ENCODE measurements around the gene LRRC36. TPM values are rescaled to one million over a fixed set of nuclear protein-coding genes. Genes with fewer than 3 reads are reported as not detected.

Gene LRRC36
- total RNA-seq, 2 experiments from 2014 or later = 0.81 to 0.90 TPM

DNA sequence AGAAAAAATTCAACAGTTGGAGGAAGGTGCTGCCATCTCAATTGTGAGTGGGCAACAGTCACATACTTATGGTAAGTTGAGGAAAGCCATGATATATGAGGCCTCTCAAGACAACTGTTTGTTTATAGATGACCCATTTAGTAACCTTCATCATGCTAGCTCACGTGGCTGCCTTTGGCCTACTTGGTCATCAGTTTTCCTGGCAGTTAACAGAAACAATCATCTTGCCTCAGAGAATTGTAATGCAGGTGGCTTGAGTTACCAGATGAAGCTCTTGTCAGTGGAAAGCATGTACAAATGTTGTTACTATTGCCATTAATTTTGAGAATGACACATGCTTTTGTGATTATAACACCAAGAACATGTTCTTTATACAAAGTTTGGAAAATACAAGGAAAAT, 52.0 kb downstream of the LRRC36 start:
- H3K4me1 Mint-ChIP-seq (ENCODE audit: low read depth) = no peaks in the 10 kb centered on the region
- CTCF ChIA-PET = interaction anchor here (1.2 to 2.4 kb wide), 2 partner anchors 15 to 20 kb away, joined by 3 to 7 read pairs; no protein-coding TSS in a partner anchor
- H3K27ac Mint-ChIP-seq = no peak overlapping the region
- no peak overlapping the region for H3K4me3 Mint-ChIP-seq
- intact Hi-C loops (cut with micrococcal nuclease) = no loop called here
- POLR2A ChIA-PET = no interaction called here
- peaks cover 2% of the 10 kb centered on the region for H3K27me3 Mint-ChIP-seq
- DNase-seq (no peak), ATAC-seq (no peak)
- TF ChIP-seq, protein P1, sequence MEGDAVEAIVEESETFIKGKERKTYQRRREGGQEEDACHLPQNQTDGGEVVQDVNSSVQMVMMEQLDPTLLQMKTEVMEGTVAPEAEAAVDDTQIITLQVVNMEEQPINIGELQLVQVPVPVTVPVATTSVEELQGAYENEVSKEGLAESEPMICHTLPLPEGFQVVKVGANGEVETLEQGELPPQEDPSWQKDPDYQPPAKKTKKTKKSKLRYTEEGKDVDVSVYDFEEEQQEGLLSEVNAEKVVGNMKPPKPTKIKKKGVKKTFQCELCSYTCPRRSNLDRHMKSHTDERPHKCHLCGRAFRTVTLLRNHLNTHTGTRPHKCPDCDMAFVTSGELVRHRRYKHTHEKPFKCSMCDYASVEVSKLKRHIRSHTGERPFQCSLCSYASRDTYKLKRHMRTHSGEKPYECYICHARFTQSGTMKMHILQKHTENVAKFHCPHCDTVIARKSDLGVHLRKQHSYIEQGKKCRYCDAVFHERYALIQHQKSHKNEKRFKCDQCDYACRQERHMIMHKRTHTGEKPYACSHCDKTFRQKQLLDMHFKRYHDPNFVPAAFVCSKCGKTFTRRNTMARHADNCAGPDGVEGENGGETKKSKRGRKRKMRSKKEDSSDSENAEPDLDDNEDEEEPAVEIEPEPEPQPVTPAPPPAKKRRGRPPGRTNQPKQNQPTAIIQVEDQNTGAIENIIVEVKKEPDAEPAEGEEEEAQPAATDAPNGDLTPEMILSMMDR (IDR thresholded peaks at IDR 0.05) = no peak
- H3K9me3 Mint-ChIP-seq = no peaks in the 10 kb centered on the region
- H3K36me3 Mint-ChIP-seq (ENCODE audit: low read depth) = no peaks in the 10 kb centered on the region

DNA sequence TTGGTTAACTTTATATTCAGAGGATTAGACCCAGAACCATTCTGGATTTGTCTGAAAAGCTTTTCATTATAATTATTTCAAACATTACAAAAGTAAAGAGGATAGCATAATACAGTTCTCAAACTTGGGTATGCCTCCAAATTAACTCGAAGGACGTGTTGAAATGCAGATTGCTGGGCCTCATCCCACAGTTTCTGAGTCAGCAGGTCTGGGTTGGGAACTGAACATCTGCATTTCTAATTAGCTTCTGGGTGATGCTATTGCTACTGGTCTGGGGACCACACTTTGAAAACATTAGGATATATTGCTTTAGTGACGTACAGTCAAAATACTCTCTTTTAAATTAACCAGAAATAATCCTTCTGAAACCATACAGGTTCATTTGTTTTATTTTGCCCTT, 56.7 kb downstream of the LRRC36 start:
- Mint-ChIP-seq H3K27me3 (no peaks in the 10 kb centered on the region), H3K4me3 (no peak overlapping the region), H3K27ac (no peak overlapping the region), H3K4me1 (ENCODE audit: low read depth) (peaks cover 9% of the 10 kb centered on the region), H3K36me3 (ENCODE audit: low read depth) (no peaks in the 10 kb centered on the region), H3K9me3 (no peaks in the 10 kb centered on the region)
- POLR2A ChIA-PET = interaction anchor here (1.1 kb wide), 1 partner anchor 16 kb away, joined by 4 read pairs; no protein-coding TSS in a partner anchor
- intact Hi-C loops (cut with micrococcal nuclease) = no loop called here
- DNase-seq = no peak
- CTCF ChIA-PET = interaction anchor here (1.4 to 1.6 kb wide), 2 partner anchors 10 to 75 kb away, joined by 3 to 5 read pairs; partner anchors contain the start of gene TPPP3
- TF ChIP-seq, protein P1 (IDR thresholded peaks at IDR 0.05) = no peak
- ATAC-seq = no peak

DNA sequence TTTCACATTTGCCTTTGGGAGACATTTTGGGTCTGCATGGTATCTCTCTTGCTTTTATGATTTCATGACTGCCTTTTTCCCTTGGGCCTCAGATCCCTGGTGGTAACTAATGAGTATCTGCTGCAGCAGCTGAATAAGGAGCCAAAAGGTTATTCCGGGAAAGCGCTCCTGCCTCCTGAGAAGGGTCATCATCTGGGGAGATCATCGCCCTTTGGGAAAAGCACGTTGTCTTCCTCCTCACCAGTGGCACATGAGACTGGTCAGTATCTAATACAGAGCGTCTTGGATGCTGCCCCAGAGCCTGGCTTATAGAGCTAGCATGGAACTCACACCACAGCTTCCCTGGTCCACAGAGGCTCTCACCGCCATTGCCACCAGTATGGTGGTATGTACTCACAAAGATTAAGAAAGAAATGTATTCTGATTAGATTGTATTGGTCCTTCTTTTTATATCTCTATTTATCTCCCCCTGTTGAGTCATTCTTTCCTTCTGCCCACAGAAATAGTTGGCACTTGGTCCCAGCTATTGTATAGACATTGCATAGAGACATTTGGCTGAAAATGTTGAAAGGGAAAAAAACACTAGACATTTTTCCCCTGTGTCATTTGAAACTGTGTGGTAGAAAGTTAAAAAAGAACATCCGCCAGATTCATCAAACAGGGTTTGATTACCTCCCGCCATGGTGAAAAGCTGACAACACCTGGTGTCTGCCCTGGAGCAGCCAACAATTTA, 58.3 kb downstream of the LRRC36 start:
- Mint-ChIP-seq H3K9me3 (no peaks in the 10 kb centered on the region), H3K27me3 (no peaks in the 10 kb centered on the region), H3K4me3 (no peak overlapping the region), H3K27ac (no peak overlapping the region), H3K36me3 (ENCODE audit: low read depth) (no peaks in the 10 kb centered on the region), H3K4me1 (ENCODE audit: low read depth) (peaks cover 9% of the 10 kb centered on the region)
- intact Hi-C loops (cut with micrococcal nuclease) = no loop called here
- ChIA-PET CTCF (interaction anchor here (1.3 to 3.4 kb wide), 2 partner anchors 10 to 14 kb away, joined by 3 to 19 read pairs; no protein-coding TSS in a partner anchor), POLR2A (no interaction called here)
- DNase-seq = no peak
- TF ChIP-seq, protein P1 (IDR thresholded peaks at IDR 0.05) = no peak
- peak; percentile 27 for ATAC-seq

DNA sequence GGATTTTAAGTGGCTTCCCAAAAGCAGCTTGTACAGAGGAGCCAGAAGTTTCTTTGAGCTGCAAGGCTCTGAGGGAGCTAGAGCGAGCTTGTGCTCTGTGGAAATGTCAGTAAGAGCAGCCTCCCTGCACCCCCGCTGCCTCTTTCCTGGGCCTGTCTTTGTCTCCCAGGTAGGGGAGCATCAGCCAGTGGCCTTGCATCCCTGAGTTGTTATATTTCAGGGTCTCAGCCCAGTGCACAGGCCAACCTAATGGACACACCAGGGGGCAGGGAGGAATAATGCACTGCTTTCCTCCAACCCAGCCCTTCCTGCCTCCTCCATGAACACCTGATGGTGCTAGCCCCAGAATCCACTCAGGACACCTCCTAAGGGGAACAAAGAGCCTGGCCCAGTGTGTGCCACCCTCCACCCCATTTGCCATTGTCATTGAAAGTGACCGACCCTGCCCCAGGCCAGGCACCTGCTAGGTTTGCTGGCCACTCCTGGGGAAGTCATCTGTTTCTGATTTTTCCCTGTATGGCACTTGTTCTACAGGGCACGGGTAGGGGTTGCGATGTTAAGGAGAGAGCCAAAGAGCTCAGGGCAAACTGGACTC, 60.3 kb downstream of the LRRC36 start:
- CTCF ChIA-PET = interaction anchor here (1.0 to 3.4 kb wide), 3 partner anchors 12 to 79 kb away, joined by 3 to 19 read pairs (median 3); no protein-coding TSS in a partner anchor
- H3K36me3 Mint-ChIP-seq (ENCODE audit: low read depth) = no peaks in the 10 kb centered on the region

More for the DNA sequence above, 60.3 kb downstream of the LRRC36 start:
- Mint-ChIP-seq H3K27ac (no peak overlapping the region), H3K27me3 (no peaks in the 10 kb centered on the region), H3K4me1 (ENCODE audit: low read depth) (peaks cover 9% of the 10 kb centered on the region), H3K4me3 (no peak overlapping the region), H3K9me3 (no peaks in the 10 kb centered on the region)
- intact Hi-C loops (cut with micrococcal nuclease) = no loop called here
- no peak for ATAC-seq
- POLR2A ChIA-PET = interaction anchor here (1.2 kb wide), 1 partner anchor 9 kb away, joined by 3 read pairs; no protein-coding TSS in a partner anchor
- TF ChIP-seq, protein P1 (IDR thresholded peaks at IDR 0.05) = no peak
- DNase-seq = no peak

All from activated CD8-positive, alpha-beta T cell treated with anti-CD3 and anti-CD28 coated beads for 36 hours (primary cell).